Measurements from ENCODE around the gene KRTAP13-3.

DNA sequence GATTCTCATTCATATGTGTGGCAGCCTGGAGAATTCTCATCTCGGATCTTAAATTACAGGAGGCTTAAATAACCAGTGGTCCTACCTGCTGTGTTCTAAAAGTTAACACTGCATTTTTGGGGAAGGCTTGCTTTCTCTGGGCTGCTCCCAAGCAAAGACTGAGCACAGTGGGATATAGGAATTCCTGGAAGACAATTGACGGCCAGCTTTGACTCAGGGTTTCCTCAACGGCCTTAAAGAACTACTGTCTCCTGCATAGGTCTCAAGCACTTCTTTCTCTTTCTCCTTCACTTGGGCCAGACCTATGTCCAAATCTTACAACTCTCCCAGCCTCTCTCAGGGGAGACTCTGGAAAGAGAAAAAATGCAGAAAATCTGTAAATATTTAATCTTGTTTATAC is 1.0 kb upstream of the KRTAP13-3 start:
- TF ChIP-seq, protein P1, sequence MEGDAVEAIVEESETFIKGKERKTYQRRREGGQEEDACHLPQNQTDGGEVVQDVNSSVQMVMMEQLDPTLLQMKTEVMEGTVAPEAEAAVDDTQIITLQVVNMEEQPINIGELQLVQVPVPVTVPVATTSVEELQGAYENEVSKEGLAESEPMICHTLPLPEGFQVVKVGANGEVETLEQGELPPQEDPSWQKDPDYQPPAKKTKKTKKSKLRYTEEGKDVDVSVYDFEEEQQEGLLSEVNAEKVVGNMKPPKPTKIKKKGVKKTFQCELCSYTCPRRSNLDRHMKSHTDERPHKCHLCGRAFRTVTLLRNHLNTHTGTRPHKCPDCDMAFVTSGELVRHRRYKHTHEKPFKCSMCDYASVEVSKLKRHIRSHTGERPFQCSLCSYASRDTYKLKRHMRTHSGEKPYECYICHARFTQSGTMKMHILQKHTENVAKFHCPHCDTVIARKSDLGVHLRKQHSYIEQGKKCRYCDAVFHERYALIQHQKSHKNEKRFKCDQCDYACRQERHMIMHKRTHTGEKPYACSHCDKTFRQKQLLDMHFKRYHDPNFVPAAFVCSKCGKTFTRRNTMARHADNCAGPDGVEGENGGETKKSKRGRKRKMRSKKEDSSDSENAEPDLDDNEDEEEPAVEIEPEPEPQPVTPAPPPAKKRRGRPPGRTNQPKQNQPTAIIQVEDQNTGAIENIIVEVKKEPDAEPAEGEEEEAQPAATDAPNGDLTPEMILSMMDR (IDR thresholded peaks at IDR 0.05) = no peak
- no peak for TF ChIP-seq POLR2A (IDR thresholded peaks at IDR 0.05)

All from right lobe of liver (tissue), 4 donors.